Measurements from ENCODE around the gene FOCAD. TPM values are rescaled to one million over a fixed set of nuclear protein-coding genes. Genes with fewer than 3 reads are reported as not detected.

FOCAD gene
- total and polyA plus RNA-seq, 7 donors = 7.4 to 51.5 (median 25.5) TPM

DNA sequence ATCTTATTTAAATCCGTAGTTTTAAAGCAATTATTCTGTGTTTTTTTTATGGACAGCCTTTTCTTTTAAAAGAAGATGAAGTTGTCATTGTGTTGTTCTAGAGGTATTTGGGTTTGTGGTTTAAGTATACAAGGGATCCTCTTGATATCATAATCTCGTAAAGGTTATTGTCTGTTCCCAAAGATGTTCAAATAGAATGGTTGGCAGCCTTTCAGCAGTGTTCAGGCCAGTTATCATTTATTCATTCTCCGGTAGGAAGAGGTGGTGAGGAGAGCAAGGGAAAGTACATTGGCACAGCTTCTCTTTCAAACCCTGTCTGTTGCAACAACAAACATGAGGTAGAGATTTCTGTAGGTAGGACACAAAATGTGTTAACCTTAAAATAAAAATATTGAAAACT, 147.0 kb downstream of the FOCAD start:
- H3K4me1 ChIP-seq = peaks cover 0 to 6% (median 2%) of the 10 kb centered on the region in 4 donors
- TF ChIP-seq POLR2A (IDR thresholded peaks at IDR 0.05) (no peak), POLR2AphosphoS5 (IDR thresholded peaks at IDR 0.05) (no peak), EP300 (IDR thresholded peaks at IDR 0.05) (no peak)
- TF ChIP-seq, protein P1, sequence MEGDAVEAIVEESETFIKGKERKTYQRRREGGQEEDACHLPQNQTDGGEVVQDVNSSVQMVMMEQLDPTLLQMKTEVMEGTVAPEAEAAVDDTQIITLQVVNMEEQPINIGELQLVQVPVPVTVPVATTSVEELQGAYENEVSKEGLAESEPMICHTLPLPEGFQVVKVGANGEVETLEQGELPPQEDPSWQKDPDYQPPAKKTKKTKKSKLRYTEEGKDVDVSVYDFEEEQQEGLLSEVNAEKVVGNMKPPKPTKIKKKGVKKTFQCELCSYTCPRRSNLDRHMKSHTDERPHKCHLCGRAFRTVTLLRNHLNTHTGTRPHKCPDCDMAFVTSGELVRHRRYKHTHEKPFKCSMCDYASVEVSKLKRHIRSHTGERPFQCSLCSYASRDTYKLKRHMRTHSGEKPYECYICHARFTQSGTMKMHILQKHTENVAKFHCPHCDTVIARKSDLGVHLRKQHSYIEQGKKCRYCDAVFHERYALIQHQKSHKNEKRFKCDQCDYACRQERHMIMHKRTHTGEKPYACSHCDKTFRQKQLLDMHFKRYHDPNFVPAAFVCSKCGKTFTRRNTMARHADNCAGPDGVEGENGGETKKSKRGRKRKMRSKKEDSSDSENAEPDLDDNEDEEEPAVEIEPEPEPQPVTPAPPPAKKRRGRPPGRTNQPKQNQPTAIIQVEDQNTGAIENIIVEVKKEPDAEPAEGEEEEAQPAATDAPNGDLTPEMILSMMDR (IDR thresholded peaks at IDR 0.05) = no peak
- H3K36me3 ChIP-seq = no peaks in the 10 kb centered on the region

DNA sequence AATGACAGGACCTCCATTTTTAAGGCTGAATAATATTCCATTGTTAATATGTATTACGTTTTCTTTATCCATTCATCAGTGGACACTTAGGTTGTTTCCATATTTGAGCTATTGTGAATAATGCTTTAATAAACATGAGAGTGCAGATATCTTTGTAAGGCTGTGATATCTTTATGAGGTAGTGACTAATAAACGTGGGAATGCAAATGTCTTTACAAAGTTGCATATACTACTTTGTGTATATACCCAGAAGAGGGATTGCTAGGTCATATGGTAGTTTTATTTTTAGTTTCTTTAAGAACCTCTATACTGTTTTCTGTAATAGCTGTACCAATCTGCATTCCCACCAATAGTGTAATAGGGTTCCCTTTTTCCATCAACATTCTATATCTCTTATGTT, 148.7 kb downstream of the FOCAD start:
- H3K27me3 ChIP-seq = no peaks in the 10 kb centered on the region
- 90 to 91% methylated on average over 2 of the region's 2 CpGs for WGBS, 2 donors
- H3K36me3 ChIP-seq = no peaks in the 10 kb centered on the region
- TF ChIP-seq POLR2A (IDR thresholded peaks at IDR 0.05) (no peak), EP300 (IDR thresholded peaks at IDR 0.05) (no peak), POLR2AphosphoS5 (IDR thresholded peaks at IDR 0.05) (no peak)
- TF ChIP-seq, protein P1 (IDR thresholded peaks at IDR 0.05) = no peak
- H3K4me1 ChIP-seq = peaks cover 0 to 16% (median 5%) of the 10 kb centered on the region in 4 donors
- H3K9me3 ChIP-seq = no peaks in the 10 kb centered on the region
- DNase-seq = no peak
- H3K27ac ChIP-seq = no peak overlapping the region
- H3K4me3 ChIP-seq = no peak overlapping the region
- intact Hi-C loops (cut with DNase I) = no loop called here

More for the DNA sequence above, 147.0 kb downstream of the FOCAD start:
- H3K9me3 ChIP-seq = no peaks in the 10 kb centered on the region
- no peak for DNase-seq
- no peaks in the 10 kb centered on the region for H3K27me3 ChIP-seq
- 56 to 83% methylated on average over 3 of the region's 3 CpGs for WGBS, 2 donors
- intact Hi-C loops (cut with DNase I) = no loop called here
- H3K27ac ChIP-seq = no peak overlapping the region
- H3K4me3 ChIP-seq = no peak overlapping the region

DNA sequence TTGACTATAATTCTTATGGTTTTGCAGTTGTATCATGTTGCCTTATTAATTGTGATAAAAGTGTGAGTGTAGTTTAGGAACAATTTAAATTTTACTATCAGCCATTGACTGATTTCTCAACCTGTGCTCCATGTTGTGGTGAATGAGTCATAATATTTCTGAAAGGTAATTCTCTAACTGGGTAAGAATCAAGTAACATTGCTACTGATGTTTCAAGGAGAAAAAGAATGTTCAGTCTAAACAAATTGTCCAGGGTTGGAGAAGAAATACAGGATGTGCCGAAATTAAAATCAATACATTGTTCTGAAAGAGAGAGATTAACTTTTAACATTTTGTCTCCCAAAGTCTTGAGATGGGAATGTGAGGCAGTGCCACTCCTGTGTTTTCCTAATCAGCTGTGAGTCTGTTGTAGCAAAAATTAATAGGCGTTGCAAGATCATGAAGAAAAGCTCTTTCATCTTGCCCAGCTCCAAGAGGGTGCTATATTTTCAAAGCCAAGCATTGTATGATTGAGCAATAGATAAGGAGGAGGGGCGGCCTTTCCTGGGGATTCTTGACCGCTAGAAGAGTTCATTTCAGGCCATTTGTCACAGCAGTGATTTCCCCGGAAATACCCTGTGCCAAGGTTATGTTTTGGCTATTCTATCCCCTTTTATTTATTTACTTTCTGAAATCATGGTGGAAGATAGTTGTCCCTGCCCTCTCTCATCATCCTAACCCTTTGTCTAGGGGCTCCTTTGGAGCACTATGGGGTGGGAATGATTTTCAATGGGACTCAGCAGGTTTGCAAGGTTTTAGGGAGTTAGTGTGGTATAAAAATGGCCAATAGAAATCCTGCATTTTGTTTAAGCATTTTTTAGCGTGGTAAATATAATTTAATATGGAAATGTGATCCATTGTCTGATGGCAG, 151.6 kb downstream of the FOCAD start:
- intact Hi-C loops (cut with DNase I) = no loop called here
- WGBS, 2 donors = 80 to 81% methylated on average over 6 of the region's 6 CpGs
- no peak overlapping the region for H3K4me3 ChIP-seq
- DNase-seq = no peak
- H3K27me3 ChIP-seq = no peaks in the 10 kb centered on the region
- no peak for TF ChIP-seq POLR2A (IDR thresholded peaks at IDR 0.05)
- TF ChIP-seq, protein P1 (IDR thresholded peaks at IDR 0.05) = no peak
- TF ChIP-seq POLR2AphosphoS5 (IDR thresholded peaks at IDR 0.05) = no peak
- no peak for TF ChIP-seq EP300 (IDR thresholded peaks at IDR 0.05)
- H3K27ac ChIP-seq = no peak overlapping the region
- no peaks in the 10 kb centered on the region for H3K36me3 ChIP-seq
- no peaks in the 10 kb centered on the region for H3K9me3 ChIP-seq
- H3K4me1 ChIP-seq = peaks cover 0 to 23% (median 7%) of the 10 kb centered on the region in 4 donors

DNA sequence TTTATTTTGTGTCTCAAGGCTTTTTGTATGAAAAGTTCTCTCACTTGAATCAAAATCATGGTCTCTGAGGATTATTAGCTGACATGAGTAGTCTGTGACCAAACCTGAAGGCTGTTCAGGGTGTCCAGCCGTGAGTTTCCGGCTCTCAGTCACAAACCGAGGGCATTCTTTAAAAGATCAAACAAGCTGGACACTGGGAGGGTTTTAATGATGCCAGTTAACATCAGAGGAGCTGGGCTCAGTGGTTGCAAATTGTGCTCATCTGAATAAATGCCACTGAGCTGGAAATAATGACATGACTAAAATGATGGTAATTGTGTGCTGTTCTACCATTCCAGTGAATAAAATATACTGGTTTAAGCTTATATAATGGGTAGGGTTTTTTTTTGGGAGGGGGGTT, 153.1 kb downstream of the FOCAD start:
- intact Hi-C loops (cut with DNase I) = no loop called here
- DNase-seq = no peak
- no peak for TF ChIP-seq EP300 (IDR thresholded peaks at IDR 0.05)
- no peak for TF ChIP-seq POLR2A (IDR thresholded peaks at IDR 0.05)
- Histone ChIP-seq H3K4me3 (no peak overlapping the region), H3K36me3 (no peaks in the 10 kb centered on the region), H3K4me1 (peaks cover 0 to 23% (median 7%) of the 10 kb centered on the region in 4 donors), H3K9me3 (no peaks in the 10 kb centered on the region), H3K27ac (no peak overlapping the region), H3K27me3 (no peaks in the 10 kb centered on the region)
- WGBS, 2 donors = 93% methylated on average over 3 of the region's 3 CpGs

DNA sequence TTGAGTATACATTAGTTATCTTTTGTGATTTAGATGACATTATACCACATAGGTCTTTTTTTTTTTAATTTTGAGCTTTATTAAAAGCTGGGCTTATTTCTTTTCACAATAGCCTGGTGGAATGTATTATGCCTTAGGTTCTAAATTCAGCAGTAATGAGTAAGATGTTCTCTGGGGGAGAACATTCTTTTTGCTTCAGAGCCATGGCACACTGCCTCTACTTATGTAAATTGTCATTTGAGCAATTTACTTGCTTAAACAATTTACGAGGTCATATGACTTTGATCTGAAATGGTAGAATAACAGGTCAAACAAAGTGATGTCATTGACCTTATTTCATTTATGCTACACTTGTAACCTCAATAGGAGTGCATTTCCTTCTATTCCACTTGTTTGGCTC, 154.2 kb downstream of the FOCAD start:
- H3K27ac ChIP-seq = peak overlapping the region in 1 of 4 donors; percentile 57
- no peaks in the 10 kb centered on the region for H3K36me3 ChIP-seq
- no peaks in the 10 kb centered on the region for H3K9me3 ChIP-seq
- WGBS, 2 donors = 36 to 70% methylated on average over 1 of the region's 1 CpG
- peaks cover 0 to 23% (median 7%) of the 10 kb centered on the region in 4 donors for H3K4me1 ChIP-seq
- no peak for DNase-seq
- no peaks in the 10 kb centered on the region for H3K27me3 ChIP-seq
- intact Hi-C loops (cut with DNase I) = no loop called here
- TF ChIP-seq, protein P1 (IDR thresholded peaks at IDR 0.05) = no peak
- TF ChIP-seq POLR2A (IDR thresholded peaks at IDR 0.05) (no peak), POLR2AphosphoS5 (IDR thresholded peaks at IDR 0.05) (no peak), EP300 (IDR thresholded peaks at IDR 0.05) (no peak)
- H3K4me3 ChIP-seq = no peak overlapping the region
